Measurements from ENCODE around the gene AKNA. TPM values are rescaled to one million over a fixed set of nuclear protein-coding genes. Genes with fewer than 3 reads are reported as not detected.

Gene AKNA
- total and polyA plus RNA-seq, 2 donors (not counting 1 experiment from before 2014, with no cell fraction given), result 178 to 407 TPM

GRCh38 chr9:114371343-114371944 lies 16.3 kb downstream of the AKNA start:
- peaks cover 2 to 83% of the 10 kb centered on the region in 2 experiments for H3K36me3 ChIP-seq (replicated peaks in 1 of 2; ENCODE audit: control extremely low read depth in 1 of 2, control insufficient read depth in 1 of 2, extremely low read depth in 1 of 2, insufficient read depth in 2 of 2, low read length in 1 of 2)
- peak overlapping the region; percentile 75 for H3K4me2 ChIP-seq (replicated peaks; ENCODE audit: low read depth, low read length, poor library complexity, severe bottlenecking)
- ATAC-seq (ENCODE audit: low read depth) (no peak), DNase-seq (no peak)
- peaks cover 55% of the 10 kb centered on the region for H3K79me2 ChIP-seq (ENCODE audit: control insufficient read depth, insufficient read depth, low read length)
- no peaks in the 10 kb centered on the region for H3K9me3 ChIP-seq (ENCODE audit: control extremely low read depth in 1 of 3, control insufficient read depth in 2 of 3, insufficient read depth in 1 of 3, low read length in 2 of 3)
- no peaks in the 10 kb centered on the region for H3K27me3 Mint-ChIP-seq
- H2AFZ ChIP-seq (ENCODE audit: insufficient read depth, low read depth, low read length, poor library complexity, severe bottlenecking), result no peak overlapping the region
- H3K9me3 Mint-ChIP-seq (ENCODE audit: insufficient read depth), result no peaks in the 10 kb centered on the region
- no peak overlapping the region for H3K9ac ChIP-seq (ENCODE audit: low read length)
- H4K20me1 ChIP-seq (ENCODE audit: control insufficient read depth, insufficient read depth, low read length, poor library complexity, severe bottlenecking), result no peaks in the 10 kb centered on the region
- 39% methylated on average over 4 of the region's 7 CpGs for WGBS (ENCODE audit: insufficient coverage)
- H3K4me1 ChIP-seq (ENCODE audit: control insufficient read depth in 2 of 2, insufficient read depth in 2 of 2, low read length in 2 of 2), result peaks cover 92 to 96% of the 10 kb centered on the region in 2 donors
- H3K27me3 ChIP-seq (replicated peaks in 1 of 4; ENCODE audit: control extremely low read depth in 1 of 4, control insufficient read depth in 3 of 4, insufficient read depth in 4 of 4, low read length in 3 of 4), result no peaks in the 10 kb centered on the region
- intact Hi-C loops (cut with micrococcal nuclease), result loop anchor here (5.0 kb wide), 1 partner anchor 81 kb away; no protein-coding TSS in a partner anchor
- peak overlapping the region; percentile 92 to 95 for H3K27ac ChIP-seq (ENCODE audit: low read length in 2 of 2)
- POLR2A ChIA-PET, result interaction anchor here (0.6 to 5.1 kb wide), 5 partner anchors 16 to 33 kb away, joined by 3 to 135 read pairs (median 14); partner anchors contain the start of gene AKNA
- peaks cover 93% of the 10 kb centered on the region for H3K4me1 Mint-ChIP-seq
- CTCF ChIA-PET, result interaction anchor here (0.7 to 5.6 kb wide), 4 partner anchors 14 to 26 kb away, joined by 3 to 85 read pairs (median 4); partner anchors contain the start of gene AKNA
- H3K4me3 ChIP-seq (ENCODE audit: control extremely low read depth in 1 of 5, extremely low read depth in 1 of 5, insufficient read depth in 1 of 5, low read depth in 2 of 5, low read length in 4 of 5), result peak overlapping the region in 1 of 5 experiments; percentile 7
- H3K4me3 Mint-ChIP-seq, result peak overlapping the region; percentile 79
- TF ChIP-seq, protein P1, sequence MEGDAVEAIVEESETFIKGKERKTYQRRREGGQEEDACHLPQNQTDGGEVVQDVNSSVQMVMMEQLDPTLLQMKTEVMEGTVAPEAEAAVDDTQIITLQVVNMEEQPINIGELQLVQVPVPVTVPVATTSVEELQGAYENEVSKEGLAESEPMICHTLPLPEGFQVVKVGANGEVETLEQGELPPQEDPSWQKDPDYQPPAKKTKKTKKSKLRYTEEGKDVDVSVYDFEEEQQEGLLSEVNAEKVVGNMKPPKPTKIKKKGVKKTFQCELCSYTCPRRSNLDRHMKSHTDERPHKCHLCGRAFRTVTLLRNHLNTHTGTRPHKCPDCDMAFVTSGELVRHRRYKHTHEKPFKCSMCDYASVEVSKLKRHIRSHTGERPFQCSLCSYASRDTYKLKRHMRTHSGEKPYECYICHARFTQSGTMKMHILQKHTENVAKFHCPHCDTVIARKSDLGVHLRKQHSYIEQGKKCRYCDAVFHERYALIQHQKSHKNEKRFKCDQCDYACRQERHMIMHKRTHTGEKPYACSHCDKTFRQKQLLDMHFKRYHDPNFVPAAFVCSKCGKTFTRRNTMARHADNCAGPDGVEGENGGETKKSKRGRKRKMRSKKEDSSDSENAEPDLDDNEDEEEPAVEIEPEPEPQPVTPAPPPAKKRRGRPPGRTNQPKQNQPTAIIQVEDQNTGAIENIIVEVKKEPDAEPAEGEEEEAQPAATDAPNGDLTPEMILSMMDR (IDR thresholded peaks at IDR 0.05), result no peak
- no peak for TF ChIP-seq EZH2 (IDR thresholded peaks at IDR 0.05; ENCODE audit: borderline replicate concordance, insufficient read depth, low read depth, low read length, poor library complexity, severe bottlenecking)
- H3K27ac Mint-ChIP-seq, result peak overlapping the region; percentile 97

DNA sequence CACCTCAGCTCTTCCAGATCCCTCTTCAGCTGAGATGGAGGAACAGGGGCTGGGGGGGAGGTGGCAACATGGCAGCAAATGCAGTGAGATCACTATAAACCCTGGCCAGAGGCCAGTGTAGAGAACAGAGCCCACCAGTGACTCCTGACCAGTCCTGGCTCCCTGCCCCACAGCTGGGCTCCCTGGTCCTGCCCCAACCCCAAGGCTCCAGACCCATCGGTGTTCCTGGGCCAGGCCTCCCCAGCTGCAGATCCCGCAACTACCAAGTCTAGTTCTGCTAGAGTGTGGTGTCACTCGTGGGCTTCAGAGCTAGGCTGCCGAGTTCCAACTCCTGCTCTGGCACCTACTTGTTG lies 16.8 kb downstream of the AKNA start:
- peaks cover 94 to 98% of the 10 kb centered on the region in 2 donors for H3K4me1 ChIP-seq (ENCODE audit: control insufficient read depth in 2 of 2, insufficient read depth in 2 of 2, low read length in 2 of 2)
- ATAC-seq (ENCODE audit: low read depth) (no peak), DNase-seq (no peak)
- no peaks in the 10 kb centered on the region for H3K9me3 Mint-ChIP-seq (ENCODE audit: insufficient read depth)
- WGBS (ENCODE audit: insufficient coverage), result 95% methylated on average over 2 of the region's 4 CpGs
- H3K79me2 ChIP-seq (ENCODE audit: control insufficient read depth, insufficient read depth, low read length), result peaks cover 52% of the 10 kb centered on the region
- intact Hi-C loops (cut with micrococcal nuclease), result loop anchor here (5.0 kb wide), 1 partner anchor 81 kb away; no protein-coding TSS in a partner anchor
- TF ChIP-seq EZH2 (IDR thresholded peaks at IDR 0.05; ENCODE audit: borderline replicate concordance, insufficient read depth, low read depth, low read length, poor library complexity, severe bottlenecking), result no peak
- TF ChIP-seq, protein P1 (IDR thresholded peaks at IDR 0.05), result no peak
- H3K27ac Mint-ChIP-seq, result peak overlapping the region; percentile 97
- H3K4me3 Mint-ChIP-seq, result peak overlapping the region; percentile 79
- no peaks in the 10 kb centered on the region for H3K27me3 Mint-ChIP-seq
- ChIA-PET POLR2A (interaction anchor here (0.6 to 5.1 kb wide), 3 partner anchors 16 to 34 kb away, joined by 7 to 135 read pairs (median 27); partner anchors contain the start of gene AKNA), CTCF (interaction anchor here (1.0 to 5.6 kb wide), 3 partner anchors 14 to 24 kb away, joined by 3 to 85 read pairs (median 5); partner anchors contain the start of gene AKNA)
- H3K4me3 ChIP-seq (ENCODE audit: control extremely low read depth in 1 of 5, extremely low read depth in 1 of 5, insufficient read depth in 1 of 5, low read depth in 2 of 5, low read length in 4 of 5), result peak overlapping the region in 1 of 5 experiments; percentile 7
- H3K4me1 Mint-ChIP-seq, result peaks cover 95% of the 10 kb centered on the region
- H3K27me3 ChIP-seq (replicated peaks in 1 of 4; ENCODE audit: control extremely low read depth in 1 of 4, control insufficient read depth in 3 of 4, insufficient read depth in 4 of 4, low read length in 3 of 4), result no peaks in the 10 kb centered on the region
- H3K9me3 ChIP-seq (ENCODE audit: control extremely low read depth in 1 of 3, control insufficient read depth in 2 of 3, insufficient read depth in 1 of 3, low read length in 2 of 3), result no peaks in the 10 kb centered on the region
- peak overlapping the region; percentile 75 for H3K4me2 ChIP-seq (replicated peaks; ENCODE audit: low read depth, low read length, poor library complexity, severe bottlenecking)
- no peaks in the 10 kb centered on the region for H4K20me1 ChIP-seq (ENCODE audit: control insufficient read depth, insufficient read depth, low read length, poor library complexity, severe bottlenecking)
- H3K36me3 ChIP-seq (replicated peaks in 1 of 2; ENCODE audit: control extremely low read depth in 1 of 2, control insufficient read depth in 1 of 2, extremely low read depth in 1 of 2, insufficient read depth in 2 of 2, low read length in 1 of 2), result peaks cover 2 to 80% of the 10 kb centered on the region in 2 experiments
- H3K9ac ChIP-seq (ENCODE audit: low read length), result no peak overlapping the region
- peak overlapping the region; percentile 92 to 95 for H3K27ac ChIP-seq (ENCODE audit: low read length in 2 of 2)
- H2AFZ ChIP-seq (ENCODE audit: insufficient read depth, low read depth, low read length, poor library complexity, severe bottlenecking), result no peak overlapping the region
